HCT116 (cell line): ENCODE data around the gene RETREG1.

Source experiments
- CTCF ChIP-seq, 3 experiments: fragments of 200-600 bp in 1 of 3; sonication (generic) in 1 of 3; IDR thresholded peaks in 2 of 3; conservative IDR thresholded peaks in 1 of 3; 2 replicates each; pipeline ENCODE4 v1.5.1; 2012 to 2017; ENCODE audit warnings: low read depth in 2 of 3, low read length in 2 of 3, antibody characterized with exemption in 1 of 3, borderline replicate concordance in 1 of 3, control low read depth in 1 of 3, mild to moderate bottlenecking in 1 of 3, mixed read lengths in 1 of 3, mixed run types in 1 of 3, moderate library complexity in 1 of 3; ENCODE audit not compliant: insufficient read depth in 1 of 3
- EZH2 ChIP-seq: fragments of 200-600 bp; sonication (generic); IDR thresholded peaks from 2 replicates; pipeline ENCODE4 v1.6.1; 2017; ENCODE audit warnings: antibody characterized with exemption, mixed run types
- POLR2A ChIP-seq: IDR thresholded peaks from 2 replicates; pipeline ENCODE4 v1.7.0; 2011; ENCODE audit warnings: borderline replicate concordance; ENCODE audit not compliant: insufficient read depth, insufficient read length; ENCODE audit errors: extremely low read depth
- POLR2AphosphoS5 ChIP-seq: IDR thresholded peaks from 2 replicates; pipeline ENCODE4 v1.6.1; 2011; ENCODE audit warnings: mild to moderate bottlenecking, low read depth, low read length, moderate library complexity
- RAD21 ChIP-seq: IDR thresholded peaks from 2 replicates; pipeline ENCODE4 v1.6.1; 2012; ENCODE audit warnings: low read depth, mild to moderate bottlenecking
- TCF7L2 ChIP-seq: IDR thresholded peaks from 2 replicates; pipeline ENCODE4 v1.7.0; 2011; ENCODE audit warnings: borderline replicate concordance, inconsistent platforms; ENCODE audit not compliant: insufficient read depth, insufficient read length; ENCODE audit errors: extremely low read depth

- TF ChIP-seq CTCF (IDR thresholded peaks at IDR 0.05 in 2 of 3, conservative IDR thresholded peaks at IDR 0.05 in 1 of 3; ENCODE audit: borderline replicate concordance in 1 of 3, insufficient read depth in 1 of 3, low read depth in 2 of 3, low read length in 2 of 3) = no peak
- TF ChIP-seq EZH2 = no peak
- no peak for TF ChIP-seq POLR2AphosphoS5
- TF ChIP-seq POLR2A = no peak
- no peak for TF ChIP-seq TCF7L2
- TF ChIP-seq RAD21 = no peak
Measured at GRCh38 chr5:16480144-16480543, 136.7 kb downstream of the RETREG1 start.
